ENCODE data around the gene FAM25G. TPM values are rescaled to one million over a fixed set of nuclear protein-coding genes. Genes with fewer than 3 reads are reported as not detected.
"Not testable (repeated sequence)": the region's sequence is repeated elsewhere in the genome, so short reads cannot be mapped to it uniquely, and the experiment has no call there.

The FAM25G gene
- total RNA-seq, 5 donors from 2014 or later (not counting 1 experiment from before 2014, with no cell fraction given): not detected

DNA sequence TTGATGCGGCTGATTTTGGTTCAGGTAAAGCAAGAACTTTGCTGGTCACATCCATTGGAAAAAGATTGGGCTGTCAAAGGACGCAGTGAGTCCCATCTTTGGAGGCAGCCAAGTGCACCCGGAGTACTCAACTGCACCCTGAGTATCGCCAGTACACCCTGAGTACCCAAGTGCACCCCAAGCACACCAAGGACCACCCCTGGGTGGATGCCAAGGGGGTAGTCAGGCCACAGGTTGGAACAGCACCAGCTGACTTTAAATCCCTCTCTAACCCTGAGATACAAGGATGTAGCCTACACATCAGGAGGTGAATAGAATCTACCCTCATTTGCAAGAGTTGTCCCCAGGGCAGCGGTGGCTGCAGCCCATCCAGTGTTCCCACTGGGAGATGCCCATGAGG is 24.0 kb downstream of the FAM25G start:
- H3K4me3 ChIP-seq (ENCODE audit: control insufficient read depth in 1 of 2, extremely low read depth in 1 of 2, low read length in 1 of 2); H3K4me1 Mint-ChIP-seq; H3K9me3 ChIP-seq; H3K27me3 ChIP-seq (replicated peaks in 1 of 2; ENCODE audit: control insufficient read depth in 2 of 2, extremely low read depth in 1 of 2, insufficient read depth in 2 of 2, low read length in 1 of 2); DNase-seq; H3K27me3 Mint-ChIP-seq; H3K27ac Mint-ChIP-seq; H3K36me3 Mint-ChIP-seq; ATAC-seq (replicated peaks in 1 of 4); H3K36me3 ChIP-seq (ENCODE audit: control insufficient read depth in 2 of 2, extremely low read depth in 1 of 2, insufficient read depth in 1 of 2, low read length in 1 of 2); CTCF ChIA-PET; POLR2A ChIA-PET; H3K4me1 ChIP-seq (ENCODE audit: control insufficient read depth in 1 of 2, extremely low read depth in 1 of 2, insufficient read depth in 2 of 2, low read length in 2 of 2); H3K9me3 Mint-ChIP-seq; H3K27ac ChIP-seq (ENCODE audit: low read length); H3K4me3 Mint-ChIP-seq: not testable (repeated sequence)
- no CpG with 5 or more reads among the region's 5 CpGs for WGBS (ENCODE audit: insufficient coverage)

DNA sequence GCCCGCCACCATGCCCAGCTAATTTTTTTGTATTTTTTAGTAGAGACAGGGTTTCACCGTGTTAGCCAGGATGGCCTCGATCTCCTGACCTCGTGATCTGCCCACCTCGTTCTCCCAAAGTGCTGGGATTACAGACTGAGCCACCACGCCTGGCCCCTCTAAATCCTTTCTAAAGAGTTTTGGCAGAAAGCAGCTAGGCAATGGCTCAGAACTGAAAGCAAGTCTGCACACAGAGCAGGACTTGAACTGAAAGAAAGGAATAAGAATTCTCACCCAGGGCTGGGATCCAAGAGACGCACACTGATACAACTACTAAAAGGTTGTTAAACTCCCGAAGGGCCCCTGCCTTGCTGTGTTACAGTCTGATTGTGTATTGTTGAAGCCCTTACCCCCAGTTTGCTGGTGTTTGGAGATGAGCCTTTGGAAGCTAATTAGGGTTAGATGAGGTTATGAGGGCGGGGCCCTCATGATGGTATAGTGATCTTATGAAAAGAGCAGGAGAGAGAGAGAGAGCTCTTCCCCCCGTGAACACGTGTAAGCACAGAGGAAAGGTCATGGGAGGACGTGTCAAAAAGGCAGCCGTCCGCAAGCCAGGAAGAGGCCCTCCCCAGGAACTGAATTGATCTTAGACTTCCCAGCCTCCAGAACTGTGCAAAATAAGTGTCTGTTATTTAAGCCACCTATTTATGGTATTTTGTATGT is 26.1 kb downstream of the FAM25G start:
- DNase-seq; H3K4me3 ChIP-seq (ENCODE audit: control insufficient read depth in 1 of 2, extremely low read depth in 1 of 2, low read length in 1 of 2); ATAC-seq (replicated peaks in 1 of 4); H3K36me3 ChIP-seq (ENCODE audit: control insufficient read depth in 2 of 2, extremely low read depth in 1 of 2, insufficient read depth in 1 of 2, low read length in 1 of 2); H3K4me1 ChIP-seq (ENCODE audit: control insufficient read depth in 1 of 2, extremely low read depth in 1 of 2, insufficient read depth in 2 of 2, low read length in 2 of 2); H3K9me3 Mint-ChIP-seq; H3K4me1 Mint-ChIP-seq; H3K27me3 Mint-ChIP-seq; H3K27me3 ChIP-seq (replicated peaks in 1 of 2; ENCODE audit: control insufficient read depth in 2 of 2, extremely low read depth in 1 of 2, insufficient read depth in 2 of 2, low read length in 1 of 2); H3K4me3 Mint-ChIP-seq; H3K27ac Mint-ChIP-seq; H3K9me3 ChIP-seq; H3K36me3 Mint-ChIP-seq; H3K27ac ChIP-seq (ENCODE audit: low read length); POLR2A ChIA-PET; CTCF ChIA-PET: not testable (repeated sequence)
- WGBS (ENCODE audit: insufficient coverage): 76% methylated on average over 4 of the region's 14 CpGs

DNA sequence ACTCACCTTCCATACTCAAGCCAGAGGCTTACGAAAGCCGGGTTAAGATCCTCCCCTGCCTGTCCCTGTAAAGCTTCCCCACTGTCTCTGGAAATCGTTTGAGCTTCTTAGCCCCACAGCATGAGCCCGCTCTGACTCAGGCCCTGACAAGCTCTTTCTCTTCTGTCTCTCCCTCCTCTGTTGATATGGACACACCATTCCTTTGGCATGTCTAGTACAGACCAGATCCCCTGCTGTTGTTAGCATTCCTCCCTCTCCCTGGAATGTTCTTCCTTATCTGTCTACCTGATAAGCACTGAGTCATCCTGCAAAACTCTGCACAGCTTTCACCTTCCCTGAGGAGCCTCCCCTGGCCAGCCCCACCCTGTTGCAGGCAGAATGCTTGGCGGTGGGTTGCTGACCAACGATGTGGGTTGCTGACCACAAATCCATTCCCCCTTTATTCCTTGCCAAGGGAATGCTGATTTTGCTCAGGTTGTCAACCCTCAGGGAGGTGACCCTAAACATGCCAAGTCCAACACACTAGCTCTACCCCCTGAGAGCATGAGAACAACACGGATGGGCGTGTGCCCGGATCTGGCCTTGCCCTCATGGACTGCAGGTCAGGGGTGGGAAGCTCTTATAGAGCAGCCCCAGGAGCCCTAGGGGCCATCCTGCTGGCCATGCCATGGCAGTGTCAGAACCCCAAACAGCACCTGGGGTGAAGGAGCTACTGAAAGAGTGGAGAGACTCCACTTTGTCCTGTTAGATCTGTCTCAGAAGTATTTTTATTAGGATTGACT is 28.7 kb downstream of the FAM25G start:
- H3K27ac ChIP-seq (ENCODE audit: low read length); H3K27me3 ChIP-seq (replicated peaks in 1 of 2; ENCODE audit: control insufficient read depth in 2 of 2, extremely low read depth in 1 of 2, insufficient read depth in 2 of 2, low read length in 1 of 2); H3K4me1 ChIP-seq (ENCODE audit: control insufficient read depth in 1 of 2, extremely low read depth in 1 of 2, insufficient read depth in 2 of 2, low read length in 2 of 2); DNase-seq; H3K27me3 Mint-ChIP-seq; H3K9me3 Mint-ChIP-seq; H3K27ac Mint-ChIP-seq; H3K36me3 Mint-ChIP-seq; CTCF ChIA-PET; H3K36me3 ChIP-seq (ENCODE audit: control insufficient read depth in 2 of 2, extremely low read depth in 1 of 2, insufficient read depth in 1 of 2, low read length in 1 of 2); H3K9me3 ChIP-seq; H3K4me1 Mint-ChIP-seq; H3K4me3 ChIP-seq (ENCODE audit: control insufficient read depth in 1 of 2, extremely low read depth in 1 of 2, low read length in 1 of 2); ATAC-seq (replicated peaks in 1 of 4); POLR2A ChIA-PET; H3K4me3 Mint-ChIP-seq: not testable (repeated sequence)
- WGBS (ENCODE audit: insufficient coverage): no CpG with 5 or more reads among the region's 9 CpGs

DNA sequence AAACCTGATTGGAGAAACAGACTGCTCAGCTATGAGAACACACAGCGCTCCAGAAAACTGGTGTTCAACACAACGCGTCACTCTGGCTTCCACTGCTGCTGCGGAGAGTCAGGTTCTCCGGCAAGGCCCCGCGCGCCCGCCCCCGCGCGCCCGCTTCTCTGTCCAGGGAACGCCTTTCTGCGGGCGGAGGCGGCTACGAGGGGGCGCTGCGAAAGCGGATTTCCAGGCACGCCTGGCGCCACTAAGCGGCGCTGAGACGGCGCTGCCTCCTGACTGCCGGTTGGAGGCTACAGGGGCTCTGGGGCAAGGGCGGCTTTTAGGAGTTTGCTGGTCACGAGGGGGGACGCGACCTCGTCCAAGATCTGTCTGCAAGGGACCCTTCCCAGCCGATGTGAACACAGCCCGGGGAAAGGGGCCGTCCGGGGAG is 30.2 kb downstream of the FAM25G start:
- peak in 1 of 35 experiments; percentile 15 for DNase-seq
- H3K4me3 Mint-ChIP-seq: peak overlapping the region in 1 of 3 donors; percentile 46
- H3K4me3 ChIP-seq (ENCODE audit: control insufficient read depth in 1 of 2, extremely low read depth in 1 of 2, low read length in 1 of 2); POLR2A ChIA-PET; H3K36me3 Mint-ChIP-seq; H3K27me3 Mint-ChIP-seq; H3K4me1 ChIP-seq (ENCODE audit: control insufficient read depth in 1 of 2, extremely low read depth in 1 of 2, insufficient read depth in 2 of 2, low read length in 2 of 2); H3K36me3 ChIP-seq (ENCODE audit: control insufficient read depth in 2 of 2, extremely low read depth in 1 of 2, insufficient read depth in 1 of 2, low read length in 1 of 2); H3K27ac Mint-ChIP-seq; H3K27me3 ChIP-seq (replicated peaks in 1 of 2; ENCODE audit: control insufficient read depth in 2 of 2, extremely low read depth in 1 of 2, insufficient read depth in 2 of 2, low read length in 1 of 2); H3K9me3 Mint-ChIP-seq; H3K27ac ChIP-seq (ENCODE audit: low read length); H3K9me3 ChIP-seq; H3K4me1 Mint-ChIP-seq; CTCF ChIA-PET: not testable (repeated sequence)
- ATAC-seq (replicated peaks in 1 of 4): peak; percentile 56 to 87 (median 72)
- WGBS (ENCODE audit: insufficient coverage): no CpG with 5 or more reads among the region's 37 CpGs

DNA sequence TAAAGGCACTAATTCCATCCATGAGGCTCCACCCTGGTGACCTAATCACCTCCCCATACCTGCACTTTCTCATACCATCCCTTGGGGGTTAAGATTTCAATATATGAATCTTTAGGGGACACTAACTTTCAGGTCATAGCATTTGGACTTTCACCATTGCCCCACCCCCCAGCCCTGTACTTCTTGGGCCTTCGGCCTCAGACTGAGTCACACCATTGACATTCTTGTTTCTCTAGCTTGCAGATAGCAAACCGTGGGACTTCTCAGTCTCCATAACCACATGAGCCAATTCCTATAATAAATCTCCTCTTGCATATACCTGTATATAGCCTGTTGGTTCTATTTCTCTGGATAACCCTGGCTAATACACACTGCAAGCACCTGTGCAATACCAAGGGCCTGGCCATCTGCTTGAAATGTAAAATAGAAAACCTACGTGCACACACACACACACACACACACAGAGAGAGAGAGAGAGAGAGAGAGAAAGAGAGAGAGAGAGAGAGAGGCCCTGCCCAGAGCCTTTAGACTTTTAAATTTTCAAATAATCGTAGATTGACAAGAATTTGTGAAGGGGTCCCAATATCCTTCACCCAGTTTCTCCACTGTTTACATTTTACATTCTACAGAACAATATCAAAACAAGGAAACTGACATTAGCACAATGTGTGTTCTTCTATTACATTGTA is 32.9 kb downstream of the FAM25G start:
- ChIA-PET CTCF (no interaction called here), POLR2A (no interaction called here)
- no peak overlapping the region for H3K27ac Mint-ChIP-seq
- no peak overlapping the region for H3K4me3 Mint-ChIP-seq
- ATAC-seq (replicated peaks in 1 of 4) (no peak), DNase-seq (no peak)
- peaks cover 0 to 4% (median 0%) of the 10 kb centered on the region in 3 donors for H3K4me1 Mint-ChIP-seq
- peaks cover 4 to 11% of the 10 kb centered on the region in 2 donors for H3K27me3 Mint-ChIP-seq
- no peaks in the 10 kb centered on the region for H3K4me1 ChIP-seq (ENCODE audit: control insufficient read depth in 1 of 2, extremely low read depth in 1 of 2, insufficient read depth in 2 of 2, low read length in 2 of 2)
- no peaks in the 10 kb centered on the region for H3K9me3 ChIP-seq
- H3K36me3 Mint-ChIP-seq: no peaks in the 10 kb centered on the region
- H3K9me3 Mint-ChIP-seq: no peaks in the 10 kb centered on the region
- peaks cover 0 to 20% of the 10 kb centered on the region in 2 experiments for H3K27me3 ChIP-seq (replicated peaks in 1 of 2; ENCODE audit: control insufficient read depth in 2 of 2, extremely low read depth in 1 of 2, insufficient read depth in 2 of 2, low read length in 1 of 2)
- H3K27ac ChIP-seq (ENCODE audit: low read length): no peak overlapping the region
- WGBS (ENCODE audit: insufficient coverage): 91% methylated on average over 1 of the region's 4 CpGs
- no peaks in the 10 kb centered on the region for H3K36me3 ChIP-seq (ENCODE audit: control insufficient read depth in 2 of 2, extremely low read depth in 1 of 2, insufficient read depth in 1 of 2, low read length in 1 of 2)
- no peak overlapping the region for H3K4me3 ChIP-seq (ENCODE audit: control insufficient read depth in 1 of 2, extremely low read depth in 1 of 2, low read length in 1 of 2)

DNA sequence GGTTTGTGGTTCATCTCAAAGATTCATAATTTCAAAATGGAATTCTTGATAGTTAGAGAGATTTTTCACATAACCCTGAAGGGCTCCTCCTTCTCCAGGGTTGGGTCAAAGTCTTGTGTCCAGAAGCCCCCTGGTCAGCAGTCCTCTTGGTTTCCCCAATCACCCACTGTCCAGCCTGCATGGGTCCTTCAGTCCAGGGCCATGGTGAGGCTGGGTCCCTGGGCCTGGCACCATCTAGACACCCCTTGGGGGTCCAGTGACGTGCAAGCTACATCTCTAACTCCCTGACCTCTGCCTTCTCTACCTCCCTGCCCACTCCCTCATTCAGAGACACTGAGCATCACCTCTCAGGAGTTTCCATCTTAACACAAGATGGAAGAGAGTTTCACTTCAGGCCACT is 33.7 kb downstream of the FAM25G start:
- Mint-ChIP-seq H3K9me3 (no peaks in the 10 kb centered on the region), H3K4me1 (peaks cover 0 to 4% (median 0%) of the 10 kb centered on the region in 3 donors), H3K4me3 (no peak overlapping the region), H3K27me3 (peaks cover 4 to 14% of the 10 kb centered on the region in 2 donors), H3K36me3 (no peaks in the 10 kb centered on the region), H3K27ac (no peak overlapping the region)
- 67% methylated on average over 1 of the region's 1 CpG for WGBS (ENCODE audit: insufficient coverage)
- H3K36me3 ChIP-seq (ENCODE audit: control insufficient read depth in 2 of 2, extremely low read depth in 1 of 2, insufficient read depth in 1 of 2, low read length in 1 of 2): no peaks in the 10 kb centered on the region
- no peaks in the 10 kb centered on the region for H3K9me3 ChIP-seq
- no peaks in the 10 kb centered on the region for H3K4me1 ChIP-seq (ENCODE audit: control insufficient read depth in 1 of 2, extremely low read depth in 1 of 2, insufficient read depth in 2 of 2, low read length in 2 of 2)
- no peak for DNase-seq
- ChIA-PET POLR2A (no interaction called here), CTCF (no interaction called here)
- peaks cover 0 to 23% of the 10 kb centered on the region in 2 experiments for H3K27me3 ChIP-seq (replicated peaks in 1 of 2; ENCODE audit: control insufficient read depth in 2 of 2, extremely low read depth in 1 of 2, insufficient read depth in 2 of 2, low read length in 1 of 2)
- no peak overlapping the region for H3K27ac ChIP-seq (ENCODE audit: low read length)
- no peak for ATAC-seq (replicated peaks in 1 of 4)
- H3K4me3 ChIP-seq (ENCODE audit: control insufficient read depth in 1 of 2, extremely low read depth in 1 of 2, low read length in 1 of 2): no peak overlapping the region

All from T-cell (primary cell).